Activated CD8-positive, alpha-beta T cell treated with anti-CD3 and anti-CD28 coated beads, Interleukin-2, amount 10 ng/mL, durations not matched to agents 7 days and 5 days (primary cell): ENCODE results near the gene ARID5A. TPM values are rescaled to one million over a fixed set of nuclear protein-coding genes. Genes with fewer than 3 reads are reported as not detected.
A peak's percentile ranks its signal among the peaks of the same experiment; 100 is the strongest.
"Not testable (repeated sequence)": the region's sequence is repeated elsewhere in the genome, so short reads cannot be mapped to it uniquely, and the experiment has no call there.

Experiments
- ATAC-seq: fragments of 150-1000 bp; cut with Tn5 transposase; one replicate; pipeline ENCODE4 v1.10.0; 2021; ENCODE audit warnings: moderate library complexity
- CTCF ChIA-PET: fragments of 350-600 bp; sonication (Branson Sonifier 250); formaldehyde crosslinking; loops from one replicate; lab custom pipeline; 2021; ENCODE audit warnings: antibody characterized with exemption; lab: Charles Lee
- POLR2A ChIA-PET: fragments of 350-600 bp; sonication (Branson Sonifier 250); formaldehyde crosslinking; loops from one replicate; lab custom pipeline; 2021; ENCODE audit warnings: antibody characterized with exemption; lab: Charles Lee
- DNase-seq: peaks from one replicate; pipeline ENCODE4 v3.0.0-alpha.2; 2020
- H3K27ac Mint-ChIP-seq: one replicate; pipeline ENCODE4 v1.8.0; 2021; ENCODE audit warnings: mild to moderate bottlenecking, mixed read lengths
- H3K27me3 Mint-ChIP-seq: one replicate; pipeline ENCODE4 v1.8.0; 2021; ENCODE audit warnings: low read depth, mixed read lengths
- H3K36me3 Mint-ChIP-seq: one replicate; pipeline ENCODE4 v1.8.0; 2021; ENCODE audit warnings: low read depth, mixed read lengths
- H3K4me1 Mint-ChIP-seq: one replicate; pipeline ENCODE4 v1.8.0; 2021; ENCODE audit warnings: low read depth, mixed read lengths
- H3K4me3 Mint-ChIP-seq: one replicate; pipeline ENCODE4 v1.8.0; 2021; ENCODE audit warnings: mild to moderate bottlenecking, mixed read lengths
- H3K9me3 Mint-ChIP-seq: one replicate; pipeline ENCODE4 v1.8.0; 2022; ENCODE audit warnings: mixed read lengths; ENCODE audit not compliant: insufficient read depth
- total RNA-seq, 2 experiments: library from RNA; stranded (reverse); gene quantifications; one replicate each; pipeline ENCODE4 v1.2.3, GENCODE V29; 2021

ARID5A gene
- total RNA-seq, 2 experiments from 2014 or later, result 37.7 to 40.1 TPM

- POLR2A ChIA-PET, result interaction anchor here (1.1 kb wide), 1 partner anchor 20 kb away, joined by 4 read pairs; no protein-coding TSS in a partner anchor
- H3K36me3 Mint-ChIP-seq, result peaks cover 25% of the 10 kb centered on the region
- H3K27ac Mint-ChIP-seq, result no peak overlapping the region
- CTCF ChIA-PET, result interaction anchor here (5.7 to 6.0 kb wide), 2 partner anchors 11 to 145 kb away, joined by 67 to 90 read pairs; no protein-coding TSS in a partner anchor
- no peaks in the 10 kb centered on the region for H3K27me3 Mint-ChIP-seq
- ATAC-seq, result no peak
- no peak overlapping the region for H3K4me3 Mint-ChIP-seq
- H3K4me1 Mint-ChIP-seq, result peaks cover 28% of the 10 kb centered on the region
- DNase-seq, result no peak
- H3K9me3 Mint-ChIP-seq, result no peaks in the 10 kb centered on the region
Observed at GRCh38 chr2:96552315-96553175, 16.0 kb downstream of the ARID5A start.

GRCh38 chr2:96553176-96553956, 16.8 kb downstream of the ARID5A start:
- CTCF ChIA-PET, result interaction anchor here (0.7 to 6.0 kb wide), 39 partner anchors 11 to 327 kb away, joined by 3 to 90 read pairs (median 4); partner anchors contain the start of genes ARID5A and NCAPH
- H3K9me3 Mint-ChIP-seq, result no peaks in the 10 kb centered on the region
- H3K4me1 Mint-ChIP-seq, result peaks cover 25% of the 10 kb centered on the region
- DNase-seq, result no peak
- peak overlapping the region; percentile 30 for H3K27ac Mint-ChIP-seq
- H3K36me3 Mint-ChIP-seq, result peaks cover 19% of the 10 kb centered on the region
- no peaks in the 10 kb centered on the region for H3K27me3 Mint-ChIP-seq
- no peak overlapping the region for H3K4me3 Mint-ChIP-seq
- POLR2A ChIA-PET, result interaction anchor here (0.9 to 2.1 kb wide), 5 partner anchors 15 to 195 kb away, joined by 3 to 22 read pairs (median 5); no protein-coding TSS in a partner anchor
- no peak for ATAC-seq

GRCh38 chr2:96553957-96554292, 17.4 kb downstream of the ARID5A start:
- not testable (repeated sequence) for H3K4me3 Mint-ChIP-seq, H3K9me3 Mint-ChIP-seq, ATAC-seq, H3K27me3 Mint-ChIP-seq, DNase-seq
- H3K4me1 Mint-ChIP-seq, result peaks cover 25% of the 10 kb centered on the region
- CTCF ChIA-PET, result interaction anchor here (0.7 to 6.0 kb wide), 50 partner anchors 10 to 327 kb away, joined by 3 to 90 read pairs (median 4); partner anchors contain the start of genes ARID5A, ITPRIPL1 and NCAPH
- peaks cover 15% of the 10 kb centered on the region for H3K36me3 Mint-ChIP-seq
- POLR2A ChIA-PET, result interaction anchor here (0.8 to 2.1 kb wide), 5 partner anchors 16 to 196 kb away, joined by 3 to 22 read pairs (median 5); no protein-coding TSS in a partner anchor
- H3K27ac Mint-ChIP-seq, result peak overlapping the region; percentile 43

GRCh38 chr2:96554293-96555145, 18.0 kb downstream of the ARID5A start:
- Mint-ChIP-seq H3K36me3 (peaks cover 15% of the 10 kb centered on the region), H3K4me3 (no peak overlapping the region), H3K27me3 (no peaks in the 10 kb centered on the region), H3K27ac (peak overlapping the region; percentile 43), H3K4me1 (peaks cover 25% of the 10 kb centered on the region), H3K9me3 (no peaks in the 10 kb centered on the region)
- peak; percentile 73 for DNase-seq
- CTCF ChIA-PET, result interaction anchor here (0.6 to 6.0 kb wide), 52 partner anchors 10 to 326 kb away, joined by 3 to 90 read pairs (median 4); partner anchors contain the start of genes ARID5A, ITPRIPL1 and NCAPH
- ATAC-seq, result peak; percentile 77
- POLR2A ChIA-PET, result interaction anchor here (0.6 to 2.1 kb wide), 7 partner anchors 14 to 224 kb away, joined by 3 to 22 read pairs (median 5); no protein-coding TSS in a partner anchor

GRCh38 chr2:96555146-96555610, 18.6 kb downstream of the ARID5A start:
- ATAC-seq (no peak), DNase-seq (no peak)
- Mint-ChIP-seq H3K36me3 (peaks cover 12% of the 10 kb centered on the region), H3K4me3 (no peak overlapping the region), H3K27ac (no peak overlapping the region), H3K9me3 (no peaks in the 10 kb centered on the region), H3K4me1 (peaks cover 25% of the 10 kb centered on the region), H3K27me3 (no peaks in the 10 kb centered on the region)
- POLR2A ChIA-PET, result interaction anchor here (0.6 to 2.1 kb wide), 4 partner anchors 14 to 223 kb away, joined by 3 to 22 read pairs (median 4); no protein-coding TSS in a partner anchor
- CTCF ChIA-PET, result interaction anchor here (0.6 to 6.0 kb wide), 19 partner anchors 9 to 165 kb away, joined by 3 to 90 read pairs (median 7); partner anchors contain the start of gene ARID5A

- Mint-ChIP-seq H3K9me3 (no peaks in the 10 kb centered on the region), H3K27me3 (no peaks in the 10 kb centered on the region), H3K36me3 (peaks cover 10% of the 10 kb centered on the region), H3K4me1 (peaks cover 25% of the 10 kb centered on the region), H3K27ac (peak overlapping the region; percentile 7), H3K4me3 (no peak overlapping the region)
- ChIA-PET POLR2A (interaction anchor here (1.7 kb wide), 1 partner anchor 15 kb away, joined by 4 read pairs; no protein-coding TSS in a partner anchor), CTCF (interaction anchor here (0.6 to 6.0 kb wide), 5 partner anchors 15 to 149 kb away, joined by 3 to 90 read pairs (median 30); no protein-coding TSS in a partner anchor)
- no peak for ATAC-seq
- no peak for DNase-seq
Observed at GRCh38 chr2:96556441-96557330, 20.1 kb downstream of the ARID5A start.

GRCh38 chr2:96557421-96557820, 20.9 kb downstream of the ARID5A start:
- H3K9me3 Mint-ChIP-seq, H3K4me3 Mint-ChIP-seq, H3K36me3 Mint-ChIP-seq, H3K27ac Mint-ChIP-seq, ATAC-seq, H3K27me3 Mint-ChIP-seq, DNase-seq: not testable (repeated sequence)
- CTCF ChIA-PET, result interaction anchor here (5.7 to 6.0 kb wide), 2 partner anchors 16 to 150 kb away, joined by 67 to 90 read pairs; no protein-coding TSS in a partner anchor
- POLR2A ChIA-PET, result interaction anchor here (1.7 kb wide), 1 partner anchor 16 kb away, joined by 4 read pairs; no protein-coding TSS in a partner anchor
- peaks cover 25% of the 10 kb centered on the region for H3K4me1 Mint-ChIP-seq

- Mint-ChIP-seq H3K27me3 (no peaks in the 10 kb centered on the region), H3K9me3 (no peaks in the 10 kb centered on the region), H3K4me3 (no peak overlapping the region), H3K4me1 (peaks cover 23% of the 10 kb centered on the region), H3K27ac (no peak overlapping the region), H3K36me3 (peaks cover 3% of the 10 kb centered on the region)
- DNase-seq, result no peak
- CTCF ChIA-PET, result interaction anchor here (1.5 to 5.7 kb wide), 2 partner anchors 151 kb away, joined by 4 to 67 read pairs; no protein-coding TSS in a partner anchor
- POLR2A ChIA-PET, result no interaction called here
- no peak for ATAC-seq
Observed at GRCh38 chr2:96558061-96558460, 21.5 kb downstream of the ARID5A start.

- Mint-ChIP-seq H3K27me3 (no peaks in the 10 kb centered on the region), H3K27ac (no peak overlapping the region), H3K36me3 (no peaks in the 10 kb centered on the region), H3K4me1 (peaks cover 20% of the 10 kb centered on the region), H3K9me3 (no peaks in the 10 kb centered on the region), H3K4me3 (no peak overlapping the region)
- CTCF ChIA-PET, result interaction anchor here (1.5 kb wide), 1 partner anchor 151 kb away, joined by 4 read pairs; no protein-coding TSS in a partner anchor
- DNase-seq (no peak), ATAC-seq (no peak)
- POLR2A ChIA-PET, result no interaction called here
Observed at GRCh38 chr2:96558485-96558884, 21.9 kb downstream of the ARID5A start.
